Stimulated activated effector memory CD8-positive, alpha-beta T cell treated with anti-CD3 and anti-CD28 coated beads, Interleukin-12 subunit alpha, Interleukin-12 subunit beta, amount 100 ng/mL, for 72 hours (primary cell): Measurements from ENCODE around the gene IGSF11.
A peak's percentile ranks its signal among the peaks of the same experiment; 100 is the strongest.

Source experiments
- ATAC-seq: fragments of 150-1000 bp; cut with Tn5 transposase; 2 replicates; pipeline ENCODE4 v1.10.0; 2021
- DNase-seq, 2 donors: peaks; one replicate each; pipeline ENCODE4 v3.0.0; 2021 to 2022; ENCODE audit warnings: low spot score in 2 of 2
- H3K27ac Mint-ChIP-seq: one replicate; pipeline ENCODE4 v1.8.0; 2022; ENCODE audit warnings: mild to moderate bottlenecking, mixed read lengths
- H3K36me3 Mint-ChIP-seq: one replicate; pipeline ENCODE4 v1.8.0; 2022; ENCODE audit warnings: mild to moderate bottlenecking, mixed read lengths
- H3K4me1 Mint-ChIP-seq: one replicate; pipeline ENCODE4 v1.8.0; 2022; ENCODE audit warnings: mixed read lengths
- H3K4me3 Mint-ChIP-seq: one replicate; pipeline ENCODE4 v1.8.0; 2022; ENCODE audit warnings: mild to moderate bottlenecking, mixed read lengths
- H3K9me3 Mint-ChIP-seq: one replicate; pipeline ENCODE4 v1.8.0; 2022; ENCODE audit warnings: mixed read lengths

The IGSF11 gene

DNA sequence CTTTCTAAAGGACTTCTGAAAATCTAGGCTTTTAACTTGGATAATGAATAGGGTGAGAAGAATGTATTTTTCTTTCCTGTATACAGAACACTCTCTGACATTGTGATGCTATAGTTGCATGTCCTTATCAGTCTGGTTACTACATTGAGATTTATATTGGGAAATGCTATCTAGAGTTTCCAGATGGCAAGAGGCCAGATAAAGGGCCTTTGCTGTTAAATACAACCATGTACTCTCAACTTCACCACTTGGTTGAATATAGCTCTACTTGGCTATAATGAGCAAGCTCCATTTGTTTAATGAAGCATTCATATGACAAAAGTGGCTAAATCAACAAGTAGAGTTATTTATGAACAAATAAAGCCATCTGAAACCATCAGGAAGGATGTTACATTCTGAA lies 91.0 kb downstream of the IGSF11 start:
- no peak for ATAC-seq
- Mint-ChIP-seq H3K4me1 (peaks cover 10% of the 10 kb centered on the region), H3K36me3 (no peaks in the 10 kb centered on the region)

DNA sequence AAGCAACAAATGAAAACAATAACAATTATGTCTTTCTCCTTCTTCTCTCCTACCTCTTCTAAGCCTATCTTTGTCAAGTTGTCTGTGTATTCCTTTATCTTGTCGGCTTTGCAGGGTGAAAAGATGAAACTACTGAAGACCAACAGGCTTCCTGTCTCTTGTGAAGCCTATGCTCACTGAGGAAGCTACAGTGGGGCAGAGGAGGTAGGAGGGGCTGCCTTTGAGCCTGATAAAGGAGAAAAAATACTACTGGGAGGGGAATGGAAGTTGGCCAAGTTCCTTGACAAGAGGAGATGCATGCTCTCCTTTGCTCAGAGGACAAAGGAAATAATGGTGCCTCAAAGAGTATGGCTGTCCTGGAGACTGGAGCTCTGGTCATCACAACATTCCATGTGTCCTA lies 92.0 kb downstream of the IGSF11 start:
- DNase-seq (no peak), ATAC-seq (no peak)
- H3K4me1 Mint-ChIP-seq: peaks cover 14% of the 10 kb centered on the region
- no peaks in the 10 kb centered on the region for H3K36me3 Mint-ChIP-seq
- no peaks in the 10 kb centered on the region for H3K9me3 Mint-ChIP-seq
- no peak overlapping the region for H3K27ac Mint-ChIP-seq
- no peak overlapping the region for H3K4me3 Mint-ChIP-seq

More for the DNA sequence above, 91.0 kb downstream of the IGSF11 start:
- no peak for DNase-seq
- no peak overlapping the region for H3K27ac Mint-ChIP-seq
- no peaks in the 10 kb centered on the region for H3K9me3 Mint-ChIP-seq
- no peak overlapping the region for H3K4me3 Mint-ChIP-seq

DNA sequence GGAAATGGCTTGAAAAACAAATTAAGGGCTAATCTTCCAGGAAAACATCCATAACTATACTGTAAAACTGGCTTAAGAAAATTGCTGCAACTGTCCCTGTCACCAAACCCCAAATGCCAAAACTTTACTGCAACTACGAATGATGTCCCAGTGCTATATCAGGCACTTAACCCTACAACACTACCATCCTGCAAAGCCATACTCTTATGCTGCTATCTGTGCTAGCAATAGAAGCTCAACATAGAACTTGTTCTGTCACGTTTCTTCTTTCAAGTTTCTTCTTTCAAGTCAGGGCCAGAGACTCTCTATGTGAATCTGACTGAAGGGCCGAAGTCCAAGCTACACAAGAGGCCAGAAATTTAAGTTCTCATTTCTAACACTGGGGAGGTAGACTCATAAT lies 92.5 kb downstream of the IGSF11 start:
- Mint-ChIP-seq H3K4me3 (no peak overlapping the region), H3K27ac (no peak overlapping the region), H3K4me1 (peaks cover 14% of the 10 kb centered on the region), H3K36me3 (no peaks in the 10 kb centered on the region), H3K9me3 (no peaks in the 10 kb centered on the region)
- ATAC-seq: no peak
- DNase-seq: no peak

DNA sequence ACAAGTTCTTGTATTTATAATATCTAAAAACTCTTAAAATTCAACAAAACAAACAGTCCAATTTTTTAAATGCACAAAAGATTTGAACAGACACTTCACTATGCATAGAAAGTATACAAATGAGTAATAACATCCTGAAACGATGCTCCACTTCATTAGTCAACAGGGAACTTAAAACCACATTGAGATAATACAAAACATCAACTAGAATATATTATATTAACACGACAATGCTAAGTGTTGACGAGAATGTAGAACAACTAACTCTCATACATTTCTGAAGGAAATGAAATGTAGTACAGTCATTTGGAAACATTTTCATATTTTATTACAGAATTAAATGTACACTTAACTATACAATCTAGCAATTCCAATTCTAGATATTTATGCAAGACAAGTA lies 93.4 kb downstream of the IGSF11 start:
- no peaks in the 10 kb centered on the region for H3K9me3 Mint-ChIP-seq
- no peak overlapping the region for H3K27ac Mint-ChIP-seq
- H3K36me3 Mint-ChIP-seq: no peaks in the 10 kb centered on the region
- H3K4me3 Mint-ChIP-seq: no peak overlapping the region
- DNase-seq (no peak), ATAC-seq (peak; percentile 82)
- peaks cover 14% of the 10 kb centered on the region for H3K4me1 Mint-ChIP-seq

DNA sequence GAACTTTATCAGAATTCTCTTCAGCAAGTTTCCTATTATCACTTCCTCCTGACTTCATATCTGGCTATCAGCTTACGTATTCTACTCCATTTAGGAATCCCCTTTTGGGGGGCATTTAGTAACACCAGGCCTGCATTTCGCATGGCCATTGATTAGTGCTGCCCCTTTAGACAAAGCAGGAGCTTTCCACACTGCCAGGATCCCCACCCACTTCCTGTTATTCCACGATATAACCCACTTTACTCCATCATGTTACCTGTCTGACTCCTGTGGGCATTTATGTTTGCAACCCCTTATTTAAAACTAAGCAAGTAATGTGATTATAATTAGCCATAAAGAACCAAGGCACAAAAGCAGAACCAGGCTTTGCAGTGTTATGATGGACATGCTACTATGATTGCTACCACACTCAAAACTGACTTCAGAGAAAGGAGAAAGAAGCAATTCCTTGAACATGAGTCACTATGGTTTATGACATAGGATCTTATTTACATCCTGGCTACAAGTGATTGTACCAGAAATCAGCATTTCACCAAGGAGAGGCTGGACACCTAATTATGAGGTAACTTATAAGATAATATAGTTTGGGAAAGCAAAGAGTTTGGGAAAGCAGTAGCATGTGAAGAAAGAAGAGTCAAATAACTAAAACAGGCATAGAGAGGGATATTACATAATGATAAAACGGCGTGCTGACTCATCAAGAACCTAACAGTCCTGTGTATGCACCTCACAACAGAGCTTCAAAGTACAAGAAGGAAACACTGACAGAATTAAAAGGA lies 96.3 kb downstream of the IGSF11 start:
- ATAC-seq: peak; percentile 82

DNA sequence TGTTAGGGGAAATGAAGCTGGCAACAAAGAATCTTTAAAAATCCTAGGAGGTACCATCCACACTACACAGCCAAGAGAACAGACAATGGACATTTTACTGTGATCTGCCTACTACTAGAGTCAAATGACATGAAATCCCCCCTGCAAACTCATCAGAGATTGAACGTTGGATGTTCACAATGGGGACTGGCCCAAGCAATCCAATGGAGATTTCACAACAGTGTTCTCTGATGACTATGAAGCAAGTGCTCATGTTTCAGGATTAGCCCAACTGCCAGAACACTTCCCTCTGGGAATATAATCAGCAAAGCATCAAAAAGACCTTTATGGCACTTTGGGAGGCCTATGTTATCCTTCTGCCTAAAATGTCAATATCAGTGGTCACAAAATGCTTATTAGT lies 97.8 kb downstream of the IGSF11 start:
- H3K36me3 Mint-ChIP-seq: no peaks in the 10 kb centered on the region
- H3K9me3 Mint-ChIP-seq: no peaks in the 10 kb centered on the region
- H3K4me1 Mint-ChIP-seq: peaks cover 8% of the 10 kb centered on the region
- DNase-seq (no peak), ATAC-seq (no peak)
- no peak overlapping the region for H3K4me3 Mint-ChIP-seq
- H3K27ac Mint-ChIP-seq: no peak overlapping the region

More for the DNA sequence above, 96.3 kb downstream of the IGSF11 start:
- Mint-ChIP-seq H3K27ac (no peak overlapping the region), H3K9me3 (no peaks in the 10 kb centered on the region), H3K4me1 (peaks cover 14% of the 10 kb centered on the region), H3K4me3 (no peak overlapping the region), H3K36me3 (no peaks in the 10 kb centered on the region)
- DNase-seq: no peak

DNA sequence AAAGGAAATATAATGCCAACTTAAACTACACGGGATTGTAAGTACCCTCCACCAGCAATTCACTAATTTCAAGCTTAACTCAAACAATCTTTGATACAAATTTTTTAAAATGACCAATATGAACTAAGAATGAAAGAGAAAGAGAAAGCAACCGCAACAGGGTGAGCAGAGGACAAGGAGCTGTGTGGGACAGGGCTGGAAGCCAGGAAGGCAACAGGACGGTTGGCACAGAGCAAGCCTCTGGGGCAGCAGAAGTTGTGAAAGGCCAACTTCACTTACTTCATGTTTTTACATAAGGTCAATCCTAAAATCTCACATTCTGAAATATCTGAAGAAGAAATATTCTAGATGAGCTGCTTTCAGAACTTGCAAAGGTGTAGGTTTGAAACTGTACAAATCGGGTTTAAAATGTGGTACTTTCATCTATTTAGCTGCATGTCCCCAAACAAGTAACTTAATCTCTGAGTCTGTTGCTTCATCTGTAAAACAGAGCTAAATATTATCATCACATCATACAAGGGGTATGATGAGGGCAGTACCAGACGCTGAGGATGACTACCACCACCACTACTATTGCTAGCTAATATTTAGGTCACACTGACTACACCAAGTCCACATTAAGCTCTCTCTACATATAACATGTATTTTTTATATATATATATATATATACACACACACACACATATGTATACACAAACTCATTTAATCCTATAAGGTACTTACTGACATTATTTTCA lies 101.7 kb downstream of the IGSF11 start:
- H3K36me3 Mint-ChIP-seq: no peaks in the 10 kb centered on the region
- ATAC-seq (no peak), DNase-seq (no peak)
- no peaks in the 10 kb centered on the region for H3K9me3 Mint-ChIP-seq
- H3K4me1 Mint-ChIP-seq: no peaks in the 10 kb centered on the region
- H3K4me3 Mint-ChIP-seq: no peak overlapping the region
- H3K27ac Mint-ChIP-seq: no peak overlapping the region

DNA sequence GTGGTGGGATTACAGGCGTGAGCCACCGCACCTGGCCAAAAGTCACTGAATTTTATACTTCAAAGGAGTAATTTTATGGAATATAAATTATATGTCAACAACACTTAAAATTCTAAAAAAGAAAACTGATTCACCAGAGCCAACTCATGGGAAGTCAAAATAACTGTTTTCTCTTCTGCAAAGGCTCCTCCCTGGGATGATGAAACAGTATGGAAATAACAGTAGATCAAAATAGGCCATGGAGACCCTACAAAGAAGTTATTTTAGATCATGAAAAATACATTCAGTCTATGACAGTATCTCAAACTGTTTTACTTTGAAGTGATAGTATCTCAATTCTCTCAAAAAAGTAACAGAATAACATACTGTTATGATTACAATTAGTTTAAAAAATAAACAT lies 102.7 kb downstream of the IGSF11 start:
- H3K36me3 Mint-ChIP-seq: no peaks in the 10 kb centered on the region
- ATAC-seq (no peak), DNase-seq (no peak)
- H3K4me1 Mint-ChIP-seq: no peaks in the 10 kb centered on the region
- H3K27ac Mint-ChIP-seq: no peak overlapping the region
- no peaks in the 10 kb centered on the region for H3K9me3 Mint-ChIP-seq
- H3K4me3 Mint-ChIP-seq: no peak overlapping the region

DNA sequence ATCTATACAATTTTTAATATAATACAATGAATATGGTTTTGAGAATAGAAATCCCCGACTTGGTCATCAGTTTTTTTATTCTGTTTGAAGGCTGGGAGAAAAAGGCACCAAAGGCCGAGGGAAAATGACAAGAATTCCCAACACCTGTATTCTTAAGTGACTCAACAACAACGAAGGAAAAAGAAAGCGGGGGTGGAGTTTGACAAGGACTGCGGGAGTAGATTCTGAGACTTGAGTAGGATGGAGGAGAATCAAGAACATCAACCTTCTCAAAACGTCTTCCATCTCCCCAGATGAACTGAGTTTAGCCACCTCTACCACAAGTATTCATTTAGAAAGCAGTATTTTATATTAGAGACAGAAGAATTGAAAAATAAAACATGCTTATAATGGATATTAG lies 107.2 kb downstream of the IGSF11 start:
- ATAC-seq (no peak), DNase-seq (no peak)
- Mint-ChIP-seq H3K4me1 (no peaks in the 10 kb centered on the region), H3K27ac (no peak overlapping the region), H3K4me3 (no peak overlapping the region), H3K9me3 (no peaks in the 10 kb centered on the region), H3K36me3 (no peaks in the 10 kb centered on the region)

DNA sequence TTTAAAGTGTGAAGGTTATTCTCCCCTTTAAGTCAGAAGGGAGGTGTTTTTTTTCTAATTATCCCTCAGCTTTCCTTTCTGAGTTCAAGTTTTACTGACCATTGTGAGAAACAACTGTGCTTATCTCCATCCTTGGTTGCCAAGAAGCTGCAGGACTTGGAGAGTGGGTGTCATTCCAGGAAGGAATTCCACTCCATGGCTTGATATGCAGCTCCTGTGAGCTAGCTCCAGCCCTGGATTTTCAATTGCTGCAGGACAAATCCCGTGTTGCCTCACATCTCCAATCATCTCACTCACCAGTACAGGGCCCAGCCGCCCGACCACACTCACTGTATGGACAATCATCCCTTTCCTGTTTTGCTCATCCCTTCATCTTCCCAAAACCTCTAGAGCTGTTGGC lies 122.5 kb downstream of the IGSF11 start:
- Mint-ChIP-seq H3K4me3 (no peak overlapping the region), H3K27ac (no peak overlapping the region), H3K4me1 (no peaks in the 10 kb centered on the region), H3K36me3 (no peaks in the 10 kb centered on the region), H3K9me3 (no peaks in the 10 kb centered on the region)
- DNase-seq (no peak), ATAC-seq (no peak)

DNA sequence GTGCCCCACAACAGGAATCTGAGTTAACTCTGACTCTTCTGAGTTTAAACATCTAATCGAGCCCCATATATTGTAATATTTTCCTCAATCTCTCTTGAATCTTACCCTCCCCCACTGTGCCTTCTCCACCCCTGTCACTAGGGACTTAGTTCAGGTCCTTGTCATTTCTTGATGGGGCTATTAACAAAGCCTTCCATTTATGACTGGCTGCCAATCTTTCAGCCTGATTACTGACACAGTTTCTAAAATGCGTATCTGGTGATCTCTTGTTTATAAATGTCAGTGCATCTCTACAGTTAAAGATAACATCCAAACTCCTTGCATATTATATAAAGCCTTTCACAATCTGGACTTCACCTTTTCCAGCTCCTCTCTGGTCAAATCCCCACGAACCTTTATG lies 124.3 kb downstream of the IGSF11 start:
- Mint-ChIP-seq H3K27ac (no peak overlapping the region), H3K36me3 (no peaks in the 10 kb centered on the region), H3K4me1 (no peaks in the 10 kb centered on the region)

DNA sequence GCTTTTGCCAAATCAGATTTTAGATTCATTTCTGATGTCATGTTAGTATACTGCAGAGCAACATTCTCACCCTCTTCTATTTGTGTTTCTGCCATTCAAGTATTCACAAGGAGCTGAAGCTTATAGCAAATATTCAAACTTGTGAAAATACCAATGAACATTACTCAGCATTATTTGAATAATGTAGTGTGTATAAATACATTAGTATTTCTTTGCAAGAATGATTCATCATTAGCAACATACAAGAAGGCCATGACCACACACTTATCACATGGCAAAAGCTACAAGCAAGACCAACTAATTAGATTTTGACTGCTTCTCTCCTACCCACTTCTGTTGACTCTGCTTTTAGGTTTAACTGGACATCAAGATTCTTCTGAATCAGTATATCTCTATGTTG lies 124.9 kb downstream of the IGSF11 start:
- Mint-ChIP-seq H3K36me3 (no peaks in the 10 kb centered on the region), H3K9me3 (no peaks in the 10 kb centered on the region), H3K27ac (no peak overlapping the region), H3K4me1 (no peaks in the 10 kb centered on the region), H3K4me3 (no peak overlapping the region)
- ATAC-seq (no peak), DNase-seq (no peak)

More for the DNA sequence above, 124.3 kb downstream of the IGSF11 start:
- H3K9me3 Mint-ChIP-seq: no peaks in the 10 kb centered on the region
- ATAC-seq (no peak), DNase-seq (no peak)
- H3K4me3 Mint-ChIP-seq: no peak overlapping the region

DNA sequence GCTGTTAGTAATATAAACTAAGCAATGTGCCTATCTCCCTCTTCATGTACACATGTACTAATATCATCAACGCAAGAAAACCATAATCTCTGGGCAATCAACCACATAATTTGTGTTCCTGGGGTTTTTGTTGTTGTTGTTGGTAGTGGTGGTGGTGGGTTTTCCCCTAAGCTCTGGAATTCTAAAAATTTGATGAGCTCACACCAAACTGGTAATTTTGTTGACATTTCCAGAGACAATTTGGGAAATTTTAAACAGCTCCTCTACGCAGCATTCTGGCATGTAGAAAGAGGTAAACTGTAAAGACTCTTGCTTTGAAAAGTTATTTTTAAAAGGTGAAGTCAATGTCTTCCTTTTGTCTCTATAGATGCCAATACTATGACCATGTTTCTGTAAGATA lies 126.7 kb downstream of the IGSF11 start:
- no peaks in the 10 kb centered on the region for H3K9me3 Mint-ChIP-seq
- no peaks in the 10 kb centered on the region for H3K4me1 Mint-ChIP-seq
- no peak overlapping the region for H3K27ac Mint-ChIP-seq
- H3K36me3 Mint-ChIP-seq: no peaks in the 10 kb centered on the region
- H3K4me3 Mint-ChIP-seq: no peak overlapping the region
- ATAC-seq: no peak
- no peak for DNase-seq

DNA sequence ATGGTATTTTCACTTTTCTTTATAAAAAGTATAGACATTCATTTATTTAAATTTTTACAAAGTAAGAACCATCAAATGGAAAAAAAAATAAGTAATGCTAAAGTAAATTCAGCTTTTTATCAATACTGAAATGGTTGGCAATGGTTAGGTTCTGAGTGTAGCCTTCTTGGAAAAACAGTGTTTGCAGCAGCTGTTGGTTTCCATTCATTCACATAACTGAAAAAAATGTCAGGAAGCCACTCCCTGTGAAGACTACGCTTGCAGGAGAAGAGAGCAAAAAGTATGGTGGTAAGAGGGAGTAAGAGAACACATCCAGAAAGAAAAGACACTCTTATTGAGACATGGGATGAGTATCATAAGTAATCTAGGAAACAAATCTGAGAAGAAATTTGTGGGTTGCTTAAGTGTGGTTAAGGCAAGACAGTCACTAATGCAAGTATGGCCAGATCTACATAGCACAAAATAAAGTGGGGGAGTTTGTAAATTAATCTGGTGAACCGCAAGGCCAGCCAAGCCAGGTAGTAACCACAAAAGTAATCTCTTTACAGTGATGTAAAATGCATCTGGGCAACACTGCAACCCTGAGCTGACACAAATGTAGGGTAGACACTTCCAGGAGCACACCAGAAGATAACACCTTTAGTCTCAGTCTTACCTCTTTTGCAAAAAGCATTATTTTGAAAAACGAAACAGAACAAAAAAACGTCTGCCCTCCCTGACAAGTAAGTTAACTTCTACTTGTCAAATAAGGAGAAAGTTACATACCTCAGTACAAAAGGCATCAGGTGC lies 133.7 kb downstream of the IGSF11 start:
- Mint-ChIP-seq H3K9me3 (no peaks in the 10 kb centered on the region), H3K27ac (no peak overlapping the region), H3K36me3 (no peaks in the 10 kb centered on the region), H3K4me1 (peaks cover 13% of the 10 kb centered on the region), H3K4me3 (no peak overlapping the region)
- ATAC-seq (peak; percentile 77), DNase-seq (no peak)

DNA sequence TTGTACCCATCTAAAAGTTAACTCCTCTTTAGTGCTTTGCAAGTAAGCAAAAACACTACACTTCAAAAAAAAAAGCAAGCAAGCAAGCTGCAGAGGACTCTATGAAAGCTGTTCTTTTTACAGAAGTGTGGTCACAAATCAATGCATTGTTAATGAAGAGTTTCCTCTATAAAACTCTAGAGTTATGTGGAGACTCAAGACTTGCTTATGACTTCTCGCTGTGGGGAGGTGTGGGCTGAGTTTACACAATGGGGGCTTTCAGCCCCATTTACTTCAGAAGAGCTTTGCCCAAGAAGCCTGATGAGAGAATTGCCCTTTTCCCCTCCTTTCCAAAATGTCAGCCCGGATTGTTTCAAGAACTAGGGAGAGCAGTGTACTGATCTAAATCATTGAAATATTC lies 144.4 kb downstream of the IGSF11 start:
- Mint-ChIP-seq H3K9me3 (no peaks in the 10 kb centered on the region), H3K36me3 (no peaks in the 10 kb centered on the region), H3K27ac (no peak overlapping the region), H3K4me1 (no peaks in the 10 kb centered on the region), H3K4me3 (no peak overlapping the region)
- DNase-seq: no peak
- no peak for ATAC-seq
